SJSA1 (cell line): ENCODE results near the gene CTRB2. TPM values are rescaled to one million over a fixed set of nuclear protein-coding genes. Genes with fewer than 3 reads are reported as not detected.
"Not testable (repeated sequence)": the region's sequence is repeated elsewhere in the genome, so short reads cannot be mapped to it uniquely, and the experiment has no call there.

ENCODE experiments used
- DNase-seq, 2 experiments: peaks; one replicate each; pipeline ENCODE4 v3.0.0-alpha.2; 2015 to 2020; ENCODE audit warnings: low spot score in 2 of 2, low read depth in 1 of 2
- H3K27ac ChIP-seq: fragments of 250-450 bp; sonication (Bioruptor Pico); 2 replicates; pipeline ENCODE4 v1.5.1; 2020; ENCODE audit warnings: mild to moderate bottlenecking, moderate library complexity
- H3K27me3 ChIP-seq: fragments of 250-450 bp; sonication (Bioruptor Pico); replicated peaks from 2 replicates; pipeline ENCODE4 v1.5.1; 2020; ENCODE audit warnings: mild to moderate bottlenecking, moderate library complexity
- H3K36me3 ChIP-seq: fragments of 250-450 bp; sonication (Bioruptor Pico); 2 replicates; pipeline ENCODE4 v1.5.1; 2020; ENCODE audit warnings: mild to moderate bottlenecking
- H3K4me1 ChIP-seq: fragments of 250-450 bp; sonication (Bioruptor Pico); replicated peaks from 2 replicates; pipeline ENCODE4 v1.6.1; 2021; ENCODE audit warnings: mild to moderate bottlenecking
- H3K4me3 ChIP-seq: fragments of 250-450 bp; sonication (Bioruptor Pico); 2 replicates; pipeline ENCODE4 v1.5.1; 2020; ENCODE audit warnings: mild to moderate bottlenecking
- H3K9me3 ChIP-seq: fragments of 250-450 bp; sonication (Bioruptor Pico); replicated peaks from 2 replicates; pipeline ENCODE4 v1.5.1; 2020; ENCODE audit warnings: mild to moderate bottlenecking
- total RNA-seq: library from RNA; depleted of rRNA; stranded (reverse); fragments of >200 nt; shearing (Covaris generic); gene quantifications from 2 replicates; pipeline ENCODE4 v1.2.3, GENCODE V29; 2014

CTRB2 gene
- total RNA-seq, 1 experiment from 2014 or later: not detected

DNA sequence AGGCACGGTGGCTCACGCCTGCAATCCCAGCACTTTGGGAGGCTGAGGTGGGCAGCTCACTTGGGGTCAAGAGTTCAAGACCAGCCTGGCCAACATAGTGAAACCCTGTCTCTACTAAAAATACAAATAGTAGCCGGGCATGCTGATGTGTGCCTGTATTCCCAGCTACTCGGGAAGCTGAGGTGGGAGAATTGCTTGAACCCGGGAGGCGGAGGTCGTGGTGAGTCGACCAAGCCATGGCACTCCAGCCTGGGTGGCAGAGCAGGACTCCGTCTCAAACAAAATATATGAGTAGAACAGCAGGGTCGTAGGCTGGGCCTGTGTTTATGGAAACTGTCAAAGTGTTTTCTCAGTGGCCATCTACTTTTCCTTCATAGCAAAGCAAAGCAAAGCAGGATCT, 4.3 kb upstream of the CTRB2 start:
- not testable (repeated sequence) for H3K36me3 ChIP-seq, H3K4me1 ChIP-seq, DNase-seq, H3K4me3 ChIP-seq, H3K27ac ChIP-seq, H3K27me3 ChIP-seq, H3K9me3 ChIP-seq

DNA sequence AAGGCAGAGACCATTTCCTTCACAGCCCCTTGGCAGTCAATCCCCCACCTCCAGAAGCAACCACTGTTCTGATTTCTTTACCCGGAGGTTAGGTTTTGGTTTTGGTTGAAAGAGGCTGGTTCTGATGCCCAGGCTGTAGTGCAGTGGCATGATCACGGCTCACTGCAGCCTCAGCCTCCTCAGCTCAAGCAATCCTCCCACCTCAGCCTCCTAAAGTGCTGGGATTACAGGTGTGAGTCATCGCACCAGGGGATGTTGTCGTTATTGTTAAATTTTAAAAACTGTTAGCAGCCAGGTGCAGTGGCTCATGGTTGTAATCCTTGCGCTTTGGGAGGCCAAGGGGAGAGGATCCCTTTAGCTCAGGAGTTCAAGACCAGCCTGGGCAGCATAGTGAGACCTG, 3.0 kb upstream of the CTRB2 start:
- H3K9me3 ChIP-seq: no peaks in the 10 kb centered on the region
- H3K4me3 ChIP-seq: no peak overlapping the region
- no peaks in the 10 kb centered on the region for H3K27me3 ChIP-seq
- no peak overlapping the region for H3K27ac ChIP-seq
- no peaks in the 10 kb centered on the region for H3K4me1 ChIP-seq
- DNase-seq: no peak
- no peaks in the 10 kb centered on the region for H3K36me3 ChIP-seq

DNA sequence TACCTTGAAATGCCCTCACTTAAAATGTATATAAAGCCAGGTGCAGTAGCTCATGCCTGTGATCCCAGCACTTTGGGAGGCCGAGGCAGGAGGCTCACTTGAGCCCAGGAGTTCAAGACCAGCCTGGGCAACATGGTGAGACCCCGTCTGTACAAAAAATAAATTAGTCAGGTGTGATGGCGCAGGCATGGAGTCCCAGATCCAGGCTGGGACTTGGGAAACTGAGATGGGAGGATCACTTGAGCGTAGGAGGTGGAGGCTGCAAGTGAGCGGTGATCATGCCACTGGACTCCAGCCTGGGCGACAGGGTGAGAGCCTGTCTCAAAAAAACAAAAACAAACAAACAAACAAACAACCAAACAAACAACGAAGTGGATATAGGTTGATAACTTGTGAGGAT, 2.6 kb upstream of the CTRB2 start:
- DNase-seq, H3K4me3 ChIP-seq, H3K27me3 ChIP-seq, H3K36me3 ChIP-seq, H3K27ac ChIP-seq, H3K9me3 ChIP-seq, H3K4me1 ChIP-seq: not testable (repeated sequence)

DNA sequence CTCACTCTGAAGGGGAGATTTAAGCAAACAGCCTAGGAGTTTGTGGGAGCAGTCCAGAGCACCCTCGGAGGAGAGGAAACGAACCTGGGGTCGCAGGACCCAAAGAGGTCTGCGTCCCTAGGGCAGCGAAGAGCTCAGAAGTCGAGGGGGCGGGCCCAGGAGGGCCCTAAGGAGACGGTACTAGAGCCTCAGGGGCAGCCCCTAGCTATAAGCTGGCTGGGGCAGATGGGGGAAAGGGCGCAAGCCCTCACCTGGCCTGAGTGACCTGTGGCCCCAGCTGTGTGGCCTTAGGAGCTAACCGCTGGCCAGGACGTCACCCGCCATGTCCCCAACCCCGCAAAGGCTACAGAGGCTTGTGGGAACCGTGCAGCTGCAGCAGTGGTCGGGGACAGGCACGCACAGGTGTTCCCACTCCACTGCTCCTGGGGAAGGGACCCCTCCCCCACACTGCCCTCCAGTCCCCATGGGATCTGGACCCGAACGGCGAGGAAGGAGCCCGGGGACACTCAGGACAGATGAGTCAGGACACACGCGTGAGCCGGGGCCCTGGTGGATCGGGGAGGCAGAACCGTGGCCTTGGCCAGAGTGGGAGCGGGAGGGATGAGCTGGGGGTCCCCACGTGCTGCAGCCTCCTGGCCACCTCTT, 2.0 kb upstream of the CTRB2 start:
- Histone ChIP-seq H3K4me1 (no peaks in the 10 kb centered on the region), H3K27ac (no peak overlapping the region)
- no peak for DNase-seq

DNA sequence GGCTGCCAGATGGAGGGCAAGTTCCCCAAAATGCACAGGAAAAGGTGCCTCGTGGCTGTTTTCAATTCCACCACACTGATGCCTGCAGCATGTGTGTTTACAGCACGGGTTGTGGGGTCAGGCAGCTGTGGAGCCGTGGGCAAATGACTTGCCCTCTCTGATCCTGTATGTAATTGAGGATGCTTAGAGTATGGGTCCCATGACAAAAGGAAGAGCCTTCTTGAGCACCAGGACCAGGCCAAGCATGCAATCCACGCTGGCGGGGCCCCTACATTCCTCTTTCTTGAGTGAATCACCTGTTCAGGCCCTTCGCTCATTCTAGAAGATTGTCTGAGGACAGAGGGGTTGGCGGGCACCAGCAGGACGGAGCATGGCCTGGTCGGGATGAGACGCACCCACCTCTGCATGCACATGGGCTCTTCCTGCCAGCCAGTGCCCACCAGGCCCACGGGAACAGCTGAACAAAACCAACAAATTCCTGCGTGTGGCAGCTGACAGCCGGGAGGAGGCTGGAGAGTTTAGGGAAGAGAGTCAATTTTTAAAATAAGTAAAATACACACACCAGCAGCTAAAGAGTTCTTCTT, 1.4 kb upstream of the CTRB2 start:
- H3K27ac ChIP-seq: no peak overlapping the region
- no peaks in the 10 kb centered on the region for H3K36me3 ChIP-seq
- no peak for DNase-seq
- no peak overlapping the region for H3K4me3 ChIP-seq
- H3K4me1 ChIP-seq: no peaks in the 10 kb centered on the region
- H3K9me3 ChIP-seq: no peaks in the 10 kb centered on the region
- no peaks in the 10 kb centered on the region for H3K27me3 ChIP-seq

More for the DNA sequence above, 2.0 kb upstream of the CTRB2 start:
- H3K4me3 ChIP-seq: no peak overlapping the region
- H3K9me3 ChIP-seq: no peaks in the 10 kb centered on the region
- H3K36me3 ChIP-seq: no peaks in the 10 kb centered on the region
- H3K27me3 ChIP-seq: no peaks in the 10 kb centered on the region

DNA sequence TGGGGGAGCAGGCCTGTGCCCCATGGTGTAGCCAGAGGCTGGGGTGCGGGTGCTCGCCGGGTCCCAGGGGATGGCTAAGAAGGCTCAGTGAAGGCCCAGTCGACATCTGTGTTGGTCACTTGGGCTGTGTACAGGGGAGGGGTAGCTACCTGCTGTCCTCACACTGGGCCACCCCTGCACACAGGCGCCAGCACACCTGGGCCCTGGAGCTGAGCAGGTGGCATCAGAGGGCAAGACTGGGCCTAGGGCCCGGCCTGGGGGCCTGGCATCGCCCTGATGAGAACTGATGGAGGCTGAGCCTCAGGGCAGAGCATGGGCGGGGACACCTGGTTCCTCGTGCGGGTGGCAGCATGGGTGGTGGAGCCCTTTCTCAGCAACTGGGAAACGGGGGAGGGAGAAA, 870 bp upstream of the CTRB2 start:
- Histone ChIP-seq H3K4me1 (no peaks in the 10 kb centered on the region), H3K36me3 (no peaks in the 10 kb centered on the region), H3K9me3 (no peaks in the 10 kb centered on the region), H3K27me3 (no peaks in the 10 kb centered on the region), H3K27ac (no peak overlapping the region), H3K4me3 (no peak overlapping the region)
- no peak for DNase-seq

DNA sequence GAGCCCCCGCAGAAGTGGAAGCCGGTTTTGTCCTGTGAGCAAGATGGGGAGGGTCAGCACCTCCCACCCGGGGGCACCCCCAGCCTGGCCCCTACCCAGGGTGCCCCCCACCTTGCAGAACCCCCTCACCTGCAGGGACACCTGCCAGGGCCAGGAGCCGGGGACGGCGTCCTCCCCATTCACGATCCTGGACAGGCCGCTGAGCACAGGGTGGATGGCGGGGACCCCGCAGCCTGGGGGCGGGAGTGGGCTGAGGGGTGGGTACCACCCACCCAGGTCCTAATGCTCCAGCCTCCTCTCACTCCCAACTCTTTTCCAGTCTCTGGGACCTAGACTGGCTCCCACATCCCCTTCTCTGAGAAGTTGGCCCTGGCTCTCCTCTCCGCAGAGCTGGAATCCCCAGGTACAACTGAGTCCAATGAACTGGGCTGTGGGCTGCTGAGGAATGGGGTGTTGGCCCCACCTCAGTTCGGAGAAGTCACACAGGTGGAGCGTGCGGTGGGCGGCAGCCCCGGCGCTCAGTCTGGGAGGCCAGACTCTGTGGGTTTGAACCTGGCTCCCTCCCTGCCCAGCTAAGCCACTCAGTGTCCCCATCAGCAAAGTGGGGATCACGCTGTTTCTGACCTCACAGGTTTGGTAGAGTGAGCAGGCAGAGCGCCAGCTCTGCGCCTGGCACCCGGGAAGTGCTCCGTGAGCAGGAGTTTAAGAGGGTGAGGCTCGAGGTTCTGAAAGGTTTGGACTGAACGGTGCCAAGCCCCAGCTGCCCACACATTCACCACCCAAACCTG, 806 bp downstream of the CTRB2 start:
- not testable (repeated sequence) for H3K36me3 ChIP-seq, DNase-seq, H3K4me1 ChIP-seq, H3K4me3 ChIP-seq, H3K9me3 ChIP-seq, H3K27me3 ChIP-seq, H3K27ac ChIP-seq

DNA sequence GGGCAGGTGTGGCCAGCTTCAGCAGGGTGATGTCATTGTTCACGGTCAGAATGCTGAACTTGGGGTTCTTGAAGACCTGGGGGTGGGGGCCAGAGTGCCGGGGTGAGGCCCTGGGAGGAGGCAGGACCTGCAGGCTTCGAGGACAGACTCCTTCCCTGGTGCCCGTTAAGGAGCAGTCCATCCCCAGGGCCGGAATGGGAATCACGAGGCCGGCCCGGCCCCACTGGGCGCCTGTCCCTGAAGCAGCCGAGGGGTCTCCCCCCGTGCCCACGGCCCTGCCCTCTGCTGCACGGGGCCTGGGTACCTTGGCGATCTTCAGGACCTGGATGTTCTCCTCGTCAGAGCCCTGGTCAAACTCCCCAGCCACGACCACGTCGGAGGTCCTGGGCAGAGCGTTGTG, 1.5 kb downstream of the CTRB2 start:
- H3K27ac ChIP-seq, H3K4me3 ChIP-seq, H3K4me1 ChIP-seq, H3K9me3 ChIP-seq, H3K36me3 ChIP-seq, H3K27me3 ChIP-seq, DNase-seq: not testable (repeated sequence)

DNA sequence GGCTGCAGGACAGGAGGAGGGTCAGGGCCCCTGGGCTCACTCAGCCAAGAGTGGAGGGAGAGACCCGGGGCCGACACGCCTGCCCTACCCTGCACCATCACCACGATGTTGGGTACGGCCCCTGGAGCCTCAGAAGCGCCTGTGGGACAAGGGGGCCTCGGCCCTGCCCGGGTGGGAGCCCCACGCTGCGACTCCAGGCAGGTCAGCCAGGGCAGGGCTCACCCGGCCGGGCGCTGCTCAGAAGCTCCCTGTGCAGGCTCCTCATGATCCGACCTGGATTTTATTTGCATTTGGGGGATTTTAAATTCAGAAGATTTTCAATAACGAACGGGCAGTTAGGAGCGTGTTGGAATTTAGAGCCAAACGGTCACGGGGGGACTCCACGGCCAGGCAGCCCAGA, 2.1 kb downstream of the CTRB2 start:
- not testable (repeated sequence) for H3K4me3 ChIP-seq, H3K9me3 ChIP-seq, H3K27ac ChIP-seq, H3K27me3 ChIP-seq, DNase-seq, H3K4me1 ChIP-seq, H3K36me3 ChIP-seq

DNA sequence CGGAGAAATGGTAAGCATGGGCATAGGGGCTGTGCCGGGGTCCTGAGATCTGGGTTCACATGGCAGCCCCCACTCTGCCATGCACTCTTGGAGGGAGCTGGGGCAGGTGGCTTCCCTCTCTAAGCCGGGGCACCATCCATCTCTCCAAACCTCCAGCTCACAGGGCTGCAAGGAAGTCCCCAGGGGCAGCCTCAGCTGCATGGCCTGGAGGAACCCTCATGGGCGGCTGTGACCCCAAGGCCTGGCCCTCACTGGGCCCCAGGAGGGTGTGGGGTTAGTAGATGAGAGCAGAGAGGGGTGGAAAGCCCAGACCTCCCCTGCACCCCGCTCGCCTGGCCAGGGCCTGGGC, 2.6 kb downstream of the CTRB2 start:
- no peak overlapping the region for H3K4me3 ChIP-seq
- H3K36me3 ChIP-seq: no peaks in the 10 kb centered on the region
- H3K27me3 ChIP-seq: no peaks in the 10 kb centered on the region
- no peaks in the 10 kb centered on the region for H3K9me3 ChIP-seq
- H3K4me1 ChIP-seq: no peaks in the 10 kb centered on the region
- no peak overlapping the region for H3K27ac ChIP-seq
- no peak for DNase-seq

DNA sequence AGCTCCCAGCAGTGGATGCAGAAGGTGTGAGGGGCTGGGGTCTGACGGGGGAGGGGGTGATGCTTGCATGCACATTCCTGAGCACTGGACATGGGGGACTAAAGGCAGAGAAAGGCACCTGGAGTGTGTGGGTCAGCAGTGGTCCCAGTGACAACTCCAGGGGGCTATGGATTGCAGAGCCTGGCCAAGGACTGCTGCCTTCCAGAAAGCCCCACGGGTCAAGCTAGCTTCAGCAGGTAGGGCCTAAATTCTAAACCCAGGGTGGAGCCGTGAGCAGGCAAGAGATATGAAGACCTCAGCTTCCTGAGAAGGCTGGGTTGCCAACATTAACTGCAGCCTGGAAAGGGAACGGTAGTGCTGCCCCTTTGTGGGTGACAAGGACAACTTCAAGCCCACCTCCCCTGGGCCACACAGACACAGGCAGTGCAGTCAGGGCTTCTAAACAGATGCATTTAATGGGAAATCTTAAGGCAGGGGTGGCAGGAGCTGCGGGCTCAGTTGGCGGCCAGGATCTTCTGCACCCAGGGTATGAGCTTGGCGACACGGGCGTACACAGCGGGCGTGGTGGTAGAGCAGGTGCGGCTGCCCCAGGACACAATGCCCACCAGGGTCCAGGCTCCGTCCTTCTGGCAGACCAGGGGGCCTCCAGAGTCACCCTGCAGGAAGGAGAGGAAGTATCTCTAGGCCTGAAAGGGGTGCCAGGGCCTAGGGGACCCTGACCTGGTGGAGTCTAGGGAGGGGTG, 3.1 kb downstream of the CTRB2 start:
- Histone ChIP-seq H3K36me3 (no peaks in the 10 kb centered on the region), H3K9me3 (no peaks in the 10 kb centered on the region), H3K4me3 (no peak overlapping the region), H3K4me1 (no peaks in the 10 kb centered on the region), H3K27me3 (no peaks in the 10 kb centered on the region), H3K27ac (no peak overlapping the region)
- no peak for DNase-seq

DNA sequence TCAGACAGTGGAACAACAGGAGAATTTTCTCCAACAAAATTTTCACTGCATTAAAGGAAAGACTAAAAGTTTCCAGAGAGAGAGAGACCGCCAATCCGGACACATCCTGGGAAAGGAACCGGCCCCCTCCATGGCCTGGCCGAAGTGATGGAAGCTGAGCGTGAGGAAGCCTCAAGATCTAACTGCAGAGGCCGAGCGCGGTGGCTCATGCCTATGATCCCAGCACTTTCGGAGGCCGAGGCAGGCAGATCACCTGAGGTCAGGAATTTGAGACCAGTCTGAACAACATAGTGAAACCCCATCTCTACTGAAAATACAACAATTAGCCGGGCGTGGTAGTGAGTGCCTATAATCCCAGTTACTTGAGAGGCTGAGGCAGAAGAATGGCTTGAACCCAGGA, 3.9 kb downstream of the CTRB2 start:
- H3K36me3 ChIP-seq: no peaks in the 10 kb centered on the region
- H3K27ac ChIP-seq: no peak overlapping the region
- H3K27me3 ChIP-seq: peaks cover 4% of the 10 kb centered on the region; the same call in 1 of the 2 replicates
- no peak overlapping the region for H3K4me3 ChIP-seq
- H3K9me3 ChIP-seq: no peaks in the 10 kb centered on the region
- DNase-seq: no peak
- peaks cover 5% of the 10 kb centered on the region for H3K4me1 ChIP-seq

DNA sequence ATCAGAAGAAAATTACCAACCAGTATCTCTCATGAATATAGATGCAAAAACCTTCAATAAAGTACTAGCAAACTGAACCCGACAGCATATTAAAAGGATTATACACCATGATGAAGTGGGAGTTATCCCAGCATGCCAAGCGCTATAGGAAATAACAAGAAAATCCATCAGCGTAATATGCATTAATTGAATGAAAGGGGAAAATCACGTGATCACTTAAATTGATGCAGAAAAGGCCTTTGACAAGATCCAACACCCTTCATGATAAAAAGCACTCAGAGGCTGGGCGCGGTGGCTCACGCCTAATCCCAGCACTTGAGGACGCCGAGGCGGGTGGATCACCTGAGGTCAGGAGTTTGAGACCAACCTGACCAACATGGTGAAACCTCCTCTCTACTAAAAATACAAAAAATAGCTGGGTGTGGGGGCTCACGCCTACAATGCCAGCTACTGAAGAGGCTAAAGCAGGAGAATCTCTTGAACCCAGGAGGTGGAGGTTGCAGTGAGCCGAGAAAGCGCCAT, 4.8 kb downstream of the CTRB2 start:
- peaks cover 4% of the 10 kb centered on the region; the same call in 1 of the 2 replicates for H3K27me3 ChIP-seq
- peaks cover 8% of the 10 kb centered on the region for H3K4me1 ChIP-seq
- H3K4me3 ChIP-seq: no peak overlapping the region
- no peaks in the 10 kb centered on the region for H3K9me3 ChIP-seq
- H3K36me3 ChIP-seq: no peaks in the 10 kb centered on the region
- DNase-seq: no peak
- no peak overlapping the region for H3K27ac ChIP-seq
